Forelimb muscle (tissue), 1 donor: ENCODE results near the gene ADAMTS15. TPM values are rescaled to one million over a fixed set of nuclear protein-coding genes. Genes with fewer than 3 reads are reported as not detected.
"Not testable (repeated sequence)": the region's sequence is repeated elsewhere in the genome, so short reads cannot be mapped to it uniquely, and the experiment has no call there.

Experiments
- DNase-seq: peaks from one replicate; pipeline ENCODE4 v3.0.0-alpha.2; 2013; ENCODE audit warnings: low read depth
- polyA plus RNA-seq: library from polyadenylated mRNA; unstranded; fragments of 120-200 nt; gene quantifications from one replicate; pipeline ENCODE4 v1.2.1, GENCODE V29; 2013; ENCODE audit not compliant: insufficient read length

The ADAMTS15 gene
- polyA plus RNA-seq, 1 donor = 19.5 TPM

DNA sequence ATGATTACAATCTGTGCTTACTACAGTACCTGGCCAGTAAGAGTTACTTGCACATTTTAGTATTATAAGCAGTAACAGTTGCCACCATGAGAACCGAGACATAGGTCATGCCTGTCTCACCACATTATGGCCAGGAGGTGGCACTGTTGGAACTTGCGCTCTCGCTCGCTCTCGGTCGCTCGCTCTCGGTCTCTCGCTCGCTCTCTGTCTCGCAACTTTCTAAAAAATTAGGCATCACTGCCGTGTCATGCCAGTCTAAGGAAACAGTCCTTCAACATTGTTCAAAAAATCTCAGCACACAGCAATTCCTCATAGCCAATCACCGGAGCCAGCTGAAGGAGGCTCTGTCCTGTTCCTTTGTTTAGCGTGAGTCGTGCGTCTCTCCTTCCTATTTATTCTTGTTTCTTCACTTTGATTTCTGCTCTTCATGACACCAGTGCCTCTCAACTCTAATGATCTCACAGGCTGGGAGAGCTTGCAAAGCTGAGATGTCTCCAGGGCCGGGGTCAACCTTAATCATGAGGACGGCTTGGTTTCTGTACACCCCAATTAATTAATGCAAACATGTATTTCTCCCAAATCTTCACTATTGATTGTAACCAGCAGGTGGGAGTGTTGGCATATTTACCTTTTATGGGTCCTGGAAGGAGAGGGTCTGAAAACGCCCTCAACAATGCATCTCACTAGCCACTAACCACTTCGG, 13.8 kb upstream of the ADAMTS15 start:
- DNase-seq = peak; percentile 75

DNA sequence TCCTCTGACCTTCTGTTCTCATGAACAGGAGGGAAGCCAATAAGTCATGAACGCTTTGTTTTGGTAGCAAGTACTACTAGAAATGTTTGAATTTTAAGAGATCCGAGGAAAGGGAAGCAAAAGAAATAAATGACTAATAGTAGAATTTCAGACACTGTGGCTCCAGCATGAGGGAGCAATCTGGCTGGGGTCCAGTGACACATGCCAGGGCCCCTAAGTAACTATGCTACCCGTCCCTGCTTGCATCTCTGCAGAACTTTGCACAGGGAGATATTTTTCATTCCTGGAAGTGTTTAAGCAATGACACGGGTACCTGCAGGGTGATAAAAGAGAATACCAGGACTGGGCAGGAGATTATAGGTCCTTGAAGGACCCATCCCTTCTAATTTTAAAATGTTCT, 12.8 kb upstream of the ADAMTS15 start:
- no peak for DNase-seq

DNA sequence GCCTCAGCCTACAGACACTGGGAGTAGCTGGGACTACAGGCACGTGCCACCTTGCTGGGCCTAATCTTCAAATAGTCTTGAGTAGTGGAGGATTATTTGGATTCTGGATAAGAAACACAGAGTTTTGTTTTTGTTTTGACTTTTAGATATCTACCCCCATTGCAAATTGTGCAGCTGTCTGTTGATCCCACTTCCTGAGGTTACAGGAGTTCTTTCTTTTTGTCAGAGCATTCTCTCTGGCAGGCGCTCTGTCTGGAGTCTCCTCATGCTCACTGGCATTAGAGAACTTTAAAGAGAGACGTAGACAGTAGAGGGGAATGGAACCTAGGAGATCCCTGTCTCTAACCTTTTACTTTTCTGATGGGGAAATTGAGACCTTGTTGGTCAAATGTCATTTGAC, 12.3 kb upstream of the ADAMTS15 start:
- DNase-seq = no peak

DNA sequence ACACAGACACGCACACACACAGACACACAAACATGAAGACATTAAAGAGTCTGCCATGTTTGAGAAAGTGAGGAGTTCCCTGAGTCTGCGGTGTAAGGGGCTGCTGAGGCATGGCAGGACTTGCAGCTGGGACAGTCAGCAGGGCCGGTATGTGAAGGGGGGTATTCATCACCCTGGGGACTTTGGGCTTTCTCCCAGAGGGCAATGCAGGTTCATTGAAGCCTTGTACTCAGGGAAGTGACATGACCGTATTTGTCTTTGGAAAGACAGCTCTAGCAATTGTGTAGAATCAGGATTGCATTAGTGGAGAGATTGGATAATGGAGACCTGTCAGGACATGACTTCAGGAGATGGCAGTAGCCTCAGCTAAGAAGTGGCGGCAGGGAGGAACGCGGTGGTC, 10.6 kb upstream of the ADAMTS15 start:
- no peak for DNase-seq

DNA sequence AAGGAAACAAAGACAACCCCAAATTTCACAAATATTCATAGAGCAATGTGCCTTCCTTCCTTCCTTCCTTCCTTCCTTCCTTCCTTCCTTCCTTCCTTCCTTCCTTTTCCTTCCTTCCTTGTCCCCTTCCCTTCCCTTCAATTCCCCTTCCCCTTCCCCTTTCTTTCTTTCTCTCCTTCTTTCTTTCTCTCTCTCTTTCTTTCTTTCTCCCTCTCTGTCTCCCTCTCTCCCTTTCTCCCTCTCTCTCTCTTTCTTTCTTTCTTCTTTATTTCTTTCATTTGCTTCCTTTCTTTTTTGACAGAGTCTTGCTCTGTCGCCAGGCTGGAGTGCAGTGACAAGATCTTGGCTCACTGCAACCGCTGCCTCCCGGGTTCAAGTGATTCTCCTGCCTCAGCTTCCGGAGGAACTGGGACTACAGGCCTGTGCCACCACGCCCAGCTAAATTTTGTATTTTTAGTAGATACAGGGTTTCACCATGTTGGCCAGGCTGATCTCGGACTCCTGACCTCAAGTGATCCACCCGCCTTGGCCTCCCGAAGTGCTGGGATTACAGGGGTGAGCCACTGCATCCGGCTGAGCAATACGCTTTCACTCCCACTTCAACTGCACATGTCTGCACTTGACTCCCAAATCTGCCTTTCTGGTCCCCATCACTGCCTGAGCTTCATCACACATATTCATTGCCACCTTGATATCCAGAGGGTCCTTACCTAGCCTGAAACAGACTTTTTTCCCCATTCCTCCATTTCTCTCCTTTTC, 9.9 kb upstream of the ADAMTS15 start:
- not testable (repeated sequence) for DNase-seq

DNA sequence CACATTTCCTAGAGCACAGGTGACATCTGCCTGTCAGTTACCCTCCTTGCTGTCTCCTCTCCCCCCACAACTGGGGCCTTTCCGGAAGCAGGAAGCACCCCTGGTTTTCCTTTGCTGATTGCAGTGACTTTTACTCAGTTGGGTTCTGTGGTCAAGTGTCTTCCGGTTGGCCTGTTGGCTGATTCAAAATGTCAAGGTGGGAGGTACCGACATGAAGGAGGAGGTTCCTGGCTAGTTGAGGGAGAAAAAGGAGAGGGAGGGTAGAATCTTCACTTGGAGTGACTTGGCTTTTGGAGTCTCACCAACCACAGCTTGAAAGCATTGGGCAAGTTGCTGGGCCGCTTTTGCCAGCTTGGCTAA, 9.3 kb upstream of the ADAMTS15 start:
- no peak for DNase-seq

DNA sequence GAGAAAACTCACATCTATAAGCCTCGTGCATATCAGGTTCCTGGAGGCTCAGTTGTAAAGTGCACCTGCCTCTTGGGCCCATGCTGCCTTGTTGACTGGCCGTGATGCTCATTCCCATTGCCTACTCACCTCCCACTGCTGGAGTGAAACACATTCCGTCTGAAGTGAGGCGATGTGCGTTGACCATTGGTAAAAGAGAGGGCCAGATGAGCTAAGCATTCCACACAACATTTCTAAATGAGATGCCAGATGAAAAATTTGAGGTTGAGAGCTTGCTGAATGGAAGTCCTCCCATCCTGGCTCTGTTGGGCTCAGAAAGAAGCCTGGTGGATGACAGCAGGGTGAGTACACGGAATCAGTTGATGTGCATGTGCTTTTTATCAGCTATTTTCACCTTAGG, 8.6 kb upstream of the ADAMTS15 start:
- no peak for DNase-seq

DNA sequence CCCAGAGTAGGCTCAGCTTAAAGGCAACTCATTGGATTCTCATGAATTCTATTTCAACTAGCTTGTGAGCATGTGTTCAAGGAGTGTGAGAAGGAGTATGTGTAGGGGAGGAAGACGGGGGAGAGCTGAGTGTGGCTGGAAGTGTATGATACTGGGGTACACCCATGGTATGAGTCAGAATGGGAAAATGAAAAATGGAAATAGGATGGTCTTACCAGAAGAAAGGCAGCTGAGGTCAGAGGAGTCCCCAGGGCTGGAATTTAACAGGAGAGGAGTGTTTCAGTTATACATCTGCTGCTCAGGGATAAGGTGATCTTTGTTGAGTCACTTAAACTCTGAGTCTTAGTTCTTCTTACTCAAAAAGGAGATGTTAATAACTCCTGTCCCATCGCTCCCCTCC, 6.7 kb upstream of the ADAMTS15 start:
- DNase-seq = no peak

DNA sequence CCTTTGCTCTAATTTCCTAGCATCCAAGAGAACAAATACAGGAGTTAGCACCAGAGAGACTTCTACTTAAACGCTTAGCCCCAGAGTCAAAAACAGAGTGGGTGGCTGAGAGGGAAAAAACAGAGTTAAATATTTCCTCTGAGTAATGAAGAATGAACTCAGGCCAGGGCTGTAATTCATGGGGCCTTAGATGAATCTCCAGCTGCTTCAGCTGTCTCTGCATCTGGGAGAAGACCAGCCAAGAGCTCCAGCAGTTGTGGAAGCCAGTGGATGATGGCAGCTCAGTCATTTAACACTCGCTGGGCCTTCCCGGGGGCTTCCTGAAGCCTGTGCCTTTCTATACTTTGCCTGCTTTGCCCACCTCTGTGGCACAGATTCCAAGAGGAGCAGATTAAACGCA, 5.7 kb upstream of the ADAMTS15 start:
- peak; percentile 72 for DNase-seq

DNA sequence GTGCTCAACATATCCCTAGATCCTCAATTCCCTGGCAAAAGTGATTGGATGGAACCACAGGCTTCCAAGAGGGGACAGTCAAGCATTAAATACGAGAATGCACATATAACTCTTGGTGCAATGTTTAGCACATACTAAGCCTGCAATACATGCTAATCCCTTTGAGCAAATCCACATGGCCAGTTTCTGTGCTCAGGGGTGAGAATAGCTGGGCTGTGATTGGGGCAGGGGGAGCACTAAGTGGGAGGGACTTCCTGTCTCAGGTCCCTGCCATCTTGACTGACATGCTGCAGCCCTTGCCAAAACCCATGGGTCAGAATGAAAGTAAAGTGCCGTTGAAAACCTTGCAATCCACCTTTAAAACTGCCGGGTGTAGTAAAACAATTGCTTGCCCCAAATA, 2.7 kb upstream of the ADAMTS15 start:
- DNase-seq = no peak

DNA sequence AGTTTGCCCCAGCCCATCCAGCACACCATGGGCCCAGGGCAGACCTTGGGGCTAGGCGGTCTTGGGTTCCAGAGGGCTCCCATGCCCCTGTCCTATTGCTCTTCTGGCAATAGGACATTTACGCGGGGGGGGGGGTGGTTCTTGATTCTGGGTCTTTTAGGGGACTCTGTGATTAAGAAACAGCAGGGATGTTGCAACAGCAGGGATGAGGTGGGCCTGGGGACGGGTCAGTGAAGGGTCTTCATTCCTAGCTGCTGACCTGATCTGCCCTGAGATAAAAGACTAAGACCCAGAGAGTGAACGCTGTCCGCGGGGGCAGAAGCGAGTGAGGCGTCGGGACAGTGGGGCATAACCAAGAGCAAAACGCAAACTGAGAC, 418 bp upstream of the ADAMTS15 start:
- DNase-seq = no peak

DNA sequence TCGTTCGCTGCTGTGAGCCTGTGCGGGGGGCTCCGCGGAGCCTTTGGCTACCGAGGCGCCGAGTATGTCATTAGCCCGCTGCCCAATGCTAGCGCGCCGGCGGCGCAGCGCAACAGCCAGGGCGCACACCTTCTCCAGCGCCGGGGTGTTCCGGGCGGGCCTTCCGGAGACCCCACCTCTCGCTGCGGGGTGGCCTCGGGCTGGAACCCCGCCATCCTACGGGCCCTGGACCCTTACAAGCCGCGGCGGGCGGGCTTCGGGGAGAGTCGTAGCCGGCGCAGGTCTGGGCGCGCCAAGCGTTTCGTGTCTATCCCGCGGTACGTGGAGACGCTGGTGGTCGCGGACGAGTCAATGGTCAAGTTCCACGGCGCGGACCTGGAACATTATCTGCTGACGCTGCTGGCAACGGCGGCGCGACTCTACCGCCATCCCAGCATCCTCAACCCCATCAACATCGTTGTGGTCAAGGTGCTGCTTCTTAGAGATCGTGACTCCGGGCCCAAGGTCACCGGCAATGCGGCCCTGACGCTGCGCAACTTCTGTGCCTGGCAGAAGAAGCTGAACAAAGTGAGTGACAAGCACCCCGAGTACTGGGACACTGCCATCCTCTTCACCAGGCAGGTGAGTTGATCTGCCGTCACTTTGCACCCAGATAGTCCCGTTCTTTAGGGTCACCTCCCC, 1.0 kb downstream of the ADAMTS15 start:
- DNase-seq = no peak

DNA sequence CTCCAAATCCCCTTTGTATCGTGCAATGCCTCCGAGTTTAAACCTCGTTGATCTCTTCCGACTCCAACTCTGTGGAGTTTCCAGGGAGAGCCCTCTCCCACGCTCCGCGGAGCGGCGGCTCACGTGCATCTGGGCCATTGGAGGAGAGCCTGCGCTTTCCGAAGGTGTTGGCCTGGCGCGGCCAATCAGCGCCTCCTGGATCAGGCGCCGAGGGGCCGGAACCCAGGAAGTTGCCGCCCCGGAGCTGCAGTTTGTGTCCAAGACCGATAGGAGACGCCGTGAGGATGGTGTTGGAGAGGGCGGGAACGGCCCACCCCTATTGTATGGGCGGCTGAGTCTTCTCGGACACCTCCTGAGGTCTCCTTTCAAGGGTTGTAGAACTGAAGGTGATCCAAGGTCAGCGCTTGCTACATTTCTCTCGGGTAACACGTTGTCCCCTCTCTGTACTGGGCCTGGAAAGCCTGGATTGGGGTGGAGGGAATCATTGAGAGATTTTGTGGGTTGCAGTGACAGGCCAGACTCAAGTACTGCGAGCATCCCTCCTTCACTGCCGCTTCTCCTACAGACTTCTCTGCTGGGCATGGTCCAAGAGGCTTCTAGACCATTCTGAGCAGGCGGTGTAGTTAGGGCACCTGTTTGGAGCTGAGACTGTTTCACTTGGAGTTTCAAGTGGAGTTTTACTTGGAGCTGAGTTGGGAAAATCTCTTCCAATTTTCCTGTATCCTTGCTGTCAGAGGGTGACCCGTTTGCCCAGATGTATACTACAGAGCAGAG, 1.7 kb downstream of the ADAMTS15 start:
- peak; percentile 76 for DNase-seq

DNA sequence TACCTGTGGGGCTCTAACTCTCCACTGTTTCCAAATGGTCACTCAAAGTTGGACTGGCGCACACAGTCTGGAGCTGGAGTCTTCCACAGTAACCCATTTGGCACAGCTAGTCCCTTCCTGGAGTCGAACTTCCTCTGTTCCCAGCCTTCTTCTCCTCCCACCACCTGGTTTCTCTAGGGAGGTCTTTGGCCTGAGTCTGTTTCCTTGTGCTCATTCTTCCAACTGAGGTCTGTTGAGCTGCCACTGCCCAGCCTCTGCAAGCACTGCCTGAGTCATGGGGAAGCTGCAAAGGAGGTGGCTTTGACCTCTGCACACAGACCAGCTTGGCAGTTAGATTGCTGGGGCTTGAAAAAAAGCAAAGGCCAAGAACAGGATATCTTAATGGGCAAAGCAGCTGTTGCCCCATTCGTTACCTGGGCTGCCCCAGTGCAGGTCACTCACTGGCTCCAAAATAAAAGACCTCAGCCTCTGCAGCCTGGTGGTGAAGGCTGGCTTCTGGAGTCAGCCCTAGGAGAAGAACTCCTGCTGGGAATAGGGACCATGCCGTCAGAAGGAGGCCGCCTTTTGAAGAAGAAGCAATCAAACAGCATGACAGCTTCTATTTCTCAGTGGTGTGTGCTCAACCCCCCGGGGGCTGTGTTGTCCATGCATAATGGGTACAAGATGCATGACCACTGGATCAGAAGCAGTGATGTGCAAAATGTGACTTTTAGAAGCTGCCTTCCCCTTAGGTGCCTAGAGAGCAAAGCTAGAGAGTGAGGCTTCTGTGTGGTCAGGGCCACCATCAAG, 3.0 kb downstream of the ADAMTS15 start:
- DNase-seq = no peak

DNA sequence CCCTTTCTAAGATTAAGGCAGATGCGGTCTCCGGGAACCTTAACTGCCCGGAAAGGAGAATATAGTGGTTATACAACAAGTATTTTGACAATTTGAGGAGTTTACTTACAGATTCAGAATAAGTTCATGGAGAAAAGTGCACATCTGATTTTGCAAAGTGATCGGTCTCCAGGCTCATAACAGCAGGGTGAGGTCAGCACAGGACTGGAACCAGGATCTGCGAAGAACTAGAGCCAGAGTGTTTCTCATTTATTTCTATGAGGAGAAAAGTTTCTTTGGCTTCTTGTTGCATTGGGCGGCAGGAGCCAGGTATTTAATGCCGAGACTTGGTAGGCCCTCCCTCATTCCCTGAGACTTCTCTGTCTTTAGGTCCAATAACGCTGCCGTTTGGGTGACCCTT, 3.7 kb downstream of the ADAMTS15 start:
- DNase-seq = no peak

DNA sequence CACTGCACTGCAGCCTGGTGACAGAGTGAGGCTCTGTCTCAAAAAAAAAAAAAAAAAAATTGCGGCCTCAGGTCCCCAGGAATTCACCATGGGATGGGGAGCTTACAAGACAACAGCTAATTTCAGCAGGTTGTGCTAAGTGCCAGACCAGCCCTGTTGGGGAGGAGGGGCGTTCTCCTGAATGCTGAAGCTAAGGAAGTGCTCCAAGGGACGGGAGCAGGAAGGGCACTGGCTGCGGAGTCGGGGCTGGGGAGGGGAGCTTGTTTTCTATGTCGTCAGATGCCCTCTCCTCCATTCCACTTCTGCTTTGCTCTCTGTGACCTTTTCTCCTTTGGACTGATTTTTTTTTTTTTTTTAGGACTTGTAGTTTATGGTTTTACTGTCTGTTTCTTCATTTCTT, 4.5 kb downstream of the ADAMTS15 start:
- no peak for DNase-seq

DNA sequence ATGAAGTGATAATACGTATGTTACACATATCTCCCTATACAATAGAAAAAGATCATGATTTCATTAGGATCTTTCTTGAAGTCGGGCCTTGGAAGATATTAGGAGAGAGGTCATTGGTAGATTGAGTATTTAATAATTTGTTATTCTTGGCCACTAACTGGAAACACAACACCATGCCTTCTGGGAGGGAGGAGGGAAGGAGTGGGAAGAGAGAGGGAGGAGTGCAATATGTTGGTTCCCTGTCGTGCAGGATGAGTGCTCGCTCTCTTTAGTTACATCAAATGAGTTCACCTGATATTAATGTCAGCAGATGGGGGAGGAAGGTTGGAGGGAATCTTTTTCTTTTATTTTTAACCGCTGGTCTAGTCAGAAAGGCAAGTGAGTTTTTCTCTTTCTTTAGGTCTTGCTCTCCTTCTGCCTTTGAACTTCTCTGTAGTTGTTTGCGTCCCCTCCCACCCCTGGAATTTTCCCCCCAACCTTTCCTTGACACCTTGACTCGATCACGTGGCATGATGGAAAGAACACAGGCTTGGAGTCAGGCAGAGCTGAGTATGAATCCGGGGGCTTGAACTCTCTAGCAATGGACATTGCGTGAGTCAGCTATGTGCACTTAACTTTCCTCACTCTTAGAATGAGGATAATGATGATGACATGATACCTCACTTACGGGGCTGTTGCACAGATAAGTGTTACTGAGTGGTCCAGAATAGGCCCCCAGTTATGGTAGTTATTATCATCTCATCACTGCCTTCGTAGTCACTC, 6.2 kb downstream of the ADAMTS15 start:
- no peak for DNase-seq

DNA sequence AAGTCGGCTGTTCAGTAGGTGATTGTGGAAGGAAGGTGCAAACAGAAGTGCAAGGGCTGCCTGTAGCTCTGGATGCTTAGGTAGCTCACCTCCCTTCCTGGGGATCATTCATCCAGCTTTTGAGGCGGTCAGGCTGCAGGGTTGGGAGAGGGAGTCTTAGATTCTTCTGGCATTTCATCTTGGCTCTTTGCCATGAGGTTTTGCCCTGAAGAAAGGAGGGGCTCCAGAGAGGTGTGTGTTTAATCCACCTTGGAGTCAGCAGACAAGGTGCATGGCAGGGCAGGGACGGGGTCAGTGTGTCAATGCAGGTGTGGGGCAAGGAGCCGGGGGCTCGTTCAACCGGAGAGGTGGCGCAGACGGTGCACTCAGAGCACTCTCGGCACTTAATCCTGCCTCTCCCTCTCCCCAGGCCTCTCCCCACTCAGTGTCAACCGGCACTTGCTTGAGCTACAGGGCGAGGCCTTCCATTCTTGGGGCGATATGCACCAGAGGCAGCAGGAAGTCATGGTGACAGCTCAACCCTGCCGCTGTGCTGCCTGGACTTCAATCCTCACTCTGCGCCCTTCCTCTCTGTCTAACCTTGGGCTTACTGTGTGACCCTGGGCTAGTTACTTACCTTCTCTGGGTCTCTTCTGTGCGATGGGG, 7.2 kb downstream of the ADAMTS15 start:
- DNase-seq = no peak

DNA sequence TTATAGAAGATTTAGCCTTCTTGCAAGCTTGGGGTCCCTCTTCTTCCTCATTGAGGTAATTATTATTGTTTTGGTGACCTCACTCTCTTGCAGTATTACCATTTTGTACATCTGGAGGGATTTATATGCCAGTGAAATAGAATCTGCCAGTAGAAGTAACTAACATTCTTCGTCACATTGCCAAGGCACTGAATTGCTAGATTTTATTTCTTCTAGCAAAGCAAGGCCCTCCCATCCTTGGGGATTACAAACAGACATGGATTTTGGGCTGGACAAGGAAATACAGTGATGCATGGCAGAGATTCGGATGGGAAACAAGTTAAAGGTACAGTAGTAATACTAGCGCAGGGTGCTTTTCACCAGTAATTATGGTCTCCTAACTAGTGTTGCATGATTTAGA, 7.8 kb downstream of the ADAMTS15 start:
- no peak for DNase-seq
